NCI-H345 (cell line): ENCODE data around the gene B4GALT2.

Source experiments
- DNase-seq: peaks from one replicate; lab custom pipeline; 2025; lab: John Stamatoyannopoulos, UW

The B4GALT2 gene

DNA sequence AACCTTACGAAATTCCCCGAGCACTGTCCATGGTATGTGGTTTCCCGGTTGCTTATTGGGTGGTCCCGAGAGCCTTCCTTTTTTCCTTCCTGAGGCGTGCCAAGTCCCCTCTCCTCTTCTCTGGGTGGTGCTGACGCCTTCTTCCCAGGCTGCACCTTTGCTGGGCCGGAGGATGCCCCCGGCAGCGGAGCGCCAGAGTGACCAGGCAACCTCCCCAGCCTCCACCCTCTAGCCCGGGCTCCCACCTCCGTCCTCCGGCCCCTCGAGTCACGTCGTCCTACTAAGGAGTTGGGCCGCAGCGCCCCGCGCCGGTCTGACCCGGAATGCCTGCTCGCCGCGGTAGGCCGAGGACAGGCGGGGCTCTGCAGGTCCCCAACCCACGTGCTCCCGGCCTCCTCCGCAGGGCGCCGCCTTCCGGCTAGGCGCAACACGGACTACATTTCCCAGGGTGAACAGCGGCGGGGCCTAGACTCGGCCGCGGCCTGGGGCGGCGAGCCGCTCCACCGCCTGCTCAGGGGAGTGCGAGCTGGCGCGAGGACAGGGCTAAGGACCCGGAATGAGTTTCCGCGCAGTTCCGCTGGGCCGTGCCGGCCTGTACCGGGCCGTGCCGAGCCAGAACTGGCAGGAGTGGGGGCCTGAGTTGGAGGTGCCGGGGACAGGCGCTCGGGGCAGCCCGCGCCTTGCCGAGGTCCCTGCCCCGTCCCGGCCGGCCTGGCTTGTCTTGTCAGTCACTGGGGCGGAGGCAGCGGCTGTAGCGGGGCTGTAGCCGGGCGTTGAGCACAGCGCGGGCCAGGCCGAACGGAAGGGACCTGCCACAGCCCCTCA lies 32.6 kb upstream of the B4GALT2 start, which contains the start of gene IPO13:
TSS of gene IPO13 (plus strand) at position 715 of the 825 bp plus-strand sequence. CDS start 651 bp downstream, outside the sequence.
- peak; percentile 95 for DNase-seq

DNA sequence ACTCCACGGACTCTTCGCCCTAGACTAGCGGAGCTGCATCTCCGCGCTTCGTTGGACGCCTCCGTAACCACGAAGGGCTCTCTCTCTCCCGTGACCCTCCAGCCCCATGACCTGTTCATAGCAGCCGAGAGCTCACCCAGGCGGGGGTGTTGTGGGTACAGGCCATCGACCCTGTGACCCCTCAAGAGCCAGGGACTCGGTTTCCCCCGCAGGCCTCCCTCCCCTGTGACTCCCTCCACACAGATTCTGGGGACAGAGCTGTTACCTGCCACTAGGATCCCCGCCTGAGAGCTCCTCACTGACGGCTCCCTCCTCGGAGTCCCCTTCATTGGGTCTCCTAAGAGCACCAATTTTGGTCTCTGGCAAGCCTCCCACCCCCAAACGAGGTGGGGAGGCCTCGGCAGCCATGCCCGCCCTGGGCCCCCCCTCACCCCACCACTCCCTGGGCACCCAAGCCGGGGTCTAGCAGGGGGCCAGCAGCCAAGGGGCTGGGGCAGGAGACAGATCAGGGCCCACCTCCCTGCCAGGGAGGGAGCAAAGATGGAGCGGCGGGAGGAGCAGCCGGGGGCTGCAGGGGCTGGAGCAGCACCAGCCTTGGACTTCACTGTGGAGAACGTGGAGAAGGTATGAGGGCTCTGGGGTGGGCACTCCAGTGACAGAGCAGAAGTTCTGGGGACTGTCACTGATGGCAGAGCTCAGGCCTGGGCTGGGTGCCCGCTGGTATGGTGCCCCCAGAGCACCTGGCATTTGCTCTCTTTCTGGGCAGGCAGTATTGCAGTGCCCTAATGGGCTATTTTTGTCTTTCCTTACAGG lies 31.7 kb upstream of the B4GALT2 start:
- DNase-seq = no peak

DNA sequence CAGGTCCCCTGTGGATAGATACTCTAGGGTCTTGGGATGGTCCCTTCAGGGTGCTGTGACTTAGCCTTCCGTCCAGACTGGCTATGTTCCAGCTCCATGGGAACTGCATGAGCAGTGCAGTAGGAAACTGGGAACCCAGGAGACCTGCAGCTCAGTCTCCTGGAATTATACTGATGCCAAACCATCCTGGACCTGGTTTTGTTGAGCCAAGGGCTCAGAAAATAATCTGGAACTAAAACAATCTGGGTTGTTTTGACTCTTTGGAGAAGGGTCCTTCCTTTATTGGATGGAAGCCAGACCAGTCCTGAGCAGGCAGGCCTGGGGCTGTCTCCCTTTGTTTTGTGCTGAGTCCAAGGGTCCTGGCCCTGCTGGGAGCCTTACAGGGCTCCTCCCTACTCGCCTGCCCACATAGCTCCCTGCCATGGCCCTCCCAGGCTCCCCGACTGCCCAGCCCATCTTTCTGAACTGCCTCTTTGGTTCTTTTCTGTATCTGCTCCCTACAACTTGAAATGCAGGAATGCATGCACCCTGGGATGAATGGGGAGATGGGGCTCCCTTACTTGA lies 31.1 kb upstream of the B4GALT2 start:
- DNase-seq = no peak

DNA sequence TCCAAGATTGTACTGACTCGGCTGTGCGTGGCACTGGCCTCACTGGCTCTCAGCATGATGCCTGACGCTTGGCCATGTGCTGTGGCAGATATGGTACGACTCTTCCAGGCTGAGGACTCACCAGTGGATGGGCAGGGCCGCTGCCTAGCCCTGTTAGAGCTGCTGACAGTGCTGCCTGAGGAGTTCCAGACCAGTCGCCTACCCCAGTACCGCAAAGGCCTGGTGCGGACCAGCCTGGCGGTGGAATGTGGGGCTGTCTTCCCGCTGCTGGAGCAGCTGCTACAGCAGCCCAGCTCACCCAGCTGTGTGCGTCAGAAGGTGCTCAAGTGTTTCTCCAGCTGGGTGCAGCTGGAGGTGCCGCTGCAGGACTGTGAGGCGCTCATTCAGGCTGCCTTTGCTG lies 29.3 kb upstream of the B4GALT2 start:
- DNase-seq = no peak

DNA sequence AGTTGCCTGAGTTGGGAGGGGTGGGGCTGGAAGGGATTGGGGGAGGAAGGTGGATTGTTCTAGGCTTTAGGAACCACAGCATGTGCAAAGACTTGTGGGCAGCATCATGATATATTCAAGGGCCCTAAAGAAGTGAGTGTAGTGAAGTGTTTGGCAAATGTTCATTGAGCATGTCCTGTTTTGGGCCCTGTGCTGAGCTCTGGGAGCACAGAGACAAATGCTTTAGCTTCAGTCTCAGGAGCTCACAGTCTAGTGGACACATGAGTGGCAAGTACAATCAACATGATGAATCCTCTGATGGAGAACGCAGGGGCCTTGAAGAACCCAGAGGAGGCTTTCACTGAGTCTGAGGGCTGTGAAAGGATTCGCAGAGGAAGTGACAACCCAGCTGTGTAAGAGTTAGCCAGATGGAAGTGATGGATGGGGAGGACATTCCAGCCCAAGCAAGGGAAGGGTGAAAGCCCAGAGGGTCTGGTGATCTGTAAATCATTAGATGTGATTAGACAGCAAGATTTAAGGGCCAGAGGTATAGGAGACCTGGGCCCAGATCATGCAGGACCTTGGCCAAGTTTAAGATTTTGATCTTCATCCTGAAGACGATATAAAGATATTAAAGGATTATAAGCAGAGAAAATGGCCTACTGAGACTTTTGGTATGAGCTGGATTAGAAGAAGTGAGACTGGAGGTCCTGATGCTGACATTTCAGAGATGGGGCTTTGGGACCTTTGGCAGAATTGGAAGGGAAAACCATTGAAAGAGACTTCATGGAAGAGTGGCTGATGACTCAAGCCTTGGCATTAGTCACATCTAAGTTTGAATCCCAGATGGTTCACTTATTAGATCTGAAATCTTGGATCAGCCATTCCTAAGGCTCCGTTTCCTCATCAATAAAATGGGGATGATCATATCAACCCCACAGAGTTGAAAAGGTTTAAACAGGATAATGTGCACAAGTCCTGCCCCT lies 27.7 kb upstream of the B4GALT2 start:
- DNase-seq = no peak

DNA sequence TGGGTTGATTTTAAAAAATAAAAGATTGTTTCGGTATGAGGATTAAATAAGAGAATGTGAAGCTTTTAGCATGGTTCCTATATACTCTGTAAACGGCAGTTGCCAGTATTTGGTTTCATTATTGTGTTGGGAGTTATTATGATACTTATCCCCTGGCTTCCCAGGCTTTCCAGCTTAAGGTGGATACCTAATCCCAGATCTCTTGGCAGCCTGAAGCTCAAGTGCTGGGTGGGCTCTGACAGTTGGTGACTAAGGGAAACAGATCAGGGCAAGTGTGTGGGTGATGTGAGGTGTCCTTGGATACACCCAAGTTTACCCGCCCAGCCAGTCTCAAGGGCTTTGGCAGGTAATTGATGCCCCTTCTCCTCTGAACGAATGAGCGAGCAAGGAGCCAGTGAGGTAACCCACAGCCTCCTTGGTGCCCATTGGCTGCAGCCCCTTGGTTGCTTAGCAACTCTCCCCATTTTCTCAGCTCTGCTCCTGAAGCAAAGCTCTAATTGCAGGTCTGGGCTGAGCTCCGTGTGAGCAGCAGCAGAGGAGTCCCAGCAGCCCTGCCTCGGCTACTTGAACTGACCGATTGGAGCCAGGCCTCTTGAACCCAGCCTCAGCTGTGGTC lies 26.2 kb upstream of the B4GALT2 start:
- DNase-seq = no peak

DNA sequence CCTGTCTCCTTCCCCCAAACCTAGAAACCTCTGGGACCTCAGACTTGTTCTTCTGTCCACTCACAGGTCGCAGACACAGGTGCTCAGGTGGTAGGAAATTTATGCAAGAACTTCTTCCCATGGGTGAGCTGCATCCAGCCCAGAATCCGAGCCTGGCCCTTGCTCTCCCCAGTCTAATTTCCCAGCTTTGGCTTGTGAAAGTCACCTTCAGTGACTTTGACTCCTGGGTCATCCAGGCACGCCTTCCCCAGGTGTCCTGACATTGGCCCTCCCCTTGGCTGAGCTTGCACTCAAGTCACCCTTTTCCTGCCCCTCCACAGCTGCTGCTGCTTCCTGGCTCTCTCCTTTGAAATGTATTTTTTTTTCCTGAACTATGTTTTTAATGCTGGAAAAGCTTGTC lies 25.6 kb upstream of the B4GALT2 start:
- DNase-seq = no peak

DNA sequence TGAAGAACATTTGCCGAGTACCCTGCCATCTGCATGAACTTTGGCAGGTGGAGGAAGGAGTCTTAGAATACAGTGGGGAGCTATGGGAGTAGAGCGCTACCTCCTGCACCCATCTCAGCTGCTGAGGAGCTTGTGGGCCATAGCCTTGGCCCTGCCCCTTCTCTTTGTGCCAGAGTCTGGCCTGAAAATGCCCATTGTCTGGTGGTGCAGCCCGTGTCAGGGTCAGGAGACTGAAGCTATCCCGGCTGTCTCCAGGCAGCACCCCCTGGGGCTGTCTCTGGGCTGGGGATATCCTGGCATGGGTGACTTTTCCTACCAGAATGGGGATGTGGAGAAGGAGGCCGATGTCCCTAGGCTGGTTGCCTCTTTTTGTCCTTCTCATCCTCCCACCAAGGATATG lies 25.0 kb upstream of the B4GALT2 start:
- DNase-seq = no peak

DNA sequence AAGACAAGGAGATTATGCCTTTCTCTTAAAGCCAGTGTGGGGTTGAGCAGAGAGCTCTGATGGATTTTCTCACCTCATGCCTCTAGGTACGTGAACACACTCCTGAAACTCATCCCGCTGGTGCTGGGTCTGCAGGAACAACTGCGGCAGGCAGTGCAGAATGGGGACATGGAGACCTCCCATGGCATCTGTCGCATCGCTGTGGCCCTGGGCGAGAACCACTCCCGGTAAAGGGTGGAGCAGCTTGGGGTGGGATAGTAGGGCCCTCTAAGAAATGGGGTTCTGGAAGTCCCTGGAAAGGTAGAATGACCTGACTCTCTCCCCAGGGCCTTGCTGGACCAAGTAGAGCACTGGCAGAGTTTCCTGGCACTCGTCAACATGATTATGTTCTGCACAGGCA lies 22.8 kb upstream of the B4GALT2 start:
- DNase-seq = no peak

DNA sequence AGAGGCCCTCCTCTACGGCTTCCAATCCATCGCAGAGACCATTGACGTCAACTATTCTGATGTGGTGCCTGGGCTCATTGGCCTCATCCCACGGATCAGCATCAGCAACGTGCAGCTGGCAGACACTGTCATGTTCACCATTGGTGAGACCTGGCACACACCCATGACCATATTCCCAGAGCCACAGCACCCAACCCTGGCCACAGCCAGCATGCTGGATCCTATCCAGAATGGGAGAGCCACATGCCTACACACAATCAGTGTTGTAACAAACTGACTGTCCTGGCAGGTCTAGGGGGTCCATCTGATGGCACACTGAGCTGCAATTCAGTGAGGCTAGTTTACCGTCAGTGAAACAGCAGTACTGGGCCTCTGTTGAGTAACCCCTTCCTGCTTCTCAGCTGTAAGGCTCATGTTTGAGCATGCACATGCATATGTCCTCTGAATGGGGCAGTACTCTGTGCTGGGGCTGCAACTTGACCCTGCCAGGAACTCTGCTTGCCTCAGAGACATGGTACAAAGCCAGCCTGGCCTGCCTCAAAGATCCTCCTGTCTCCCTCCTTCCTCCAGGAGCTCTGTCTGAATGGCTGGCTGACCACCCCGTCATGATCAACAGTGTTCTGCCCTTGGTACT lies 21.5 kb upstream of the B4GALT2 start:
- DNase-seq = no peak

DNA sequence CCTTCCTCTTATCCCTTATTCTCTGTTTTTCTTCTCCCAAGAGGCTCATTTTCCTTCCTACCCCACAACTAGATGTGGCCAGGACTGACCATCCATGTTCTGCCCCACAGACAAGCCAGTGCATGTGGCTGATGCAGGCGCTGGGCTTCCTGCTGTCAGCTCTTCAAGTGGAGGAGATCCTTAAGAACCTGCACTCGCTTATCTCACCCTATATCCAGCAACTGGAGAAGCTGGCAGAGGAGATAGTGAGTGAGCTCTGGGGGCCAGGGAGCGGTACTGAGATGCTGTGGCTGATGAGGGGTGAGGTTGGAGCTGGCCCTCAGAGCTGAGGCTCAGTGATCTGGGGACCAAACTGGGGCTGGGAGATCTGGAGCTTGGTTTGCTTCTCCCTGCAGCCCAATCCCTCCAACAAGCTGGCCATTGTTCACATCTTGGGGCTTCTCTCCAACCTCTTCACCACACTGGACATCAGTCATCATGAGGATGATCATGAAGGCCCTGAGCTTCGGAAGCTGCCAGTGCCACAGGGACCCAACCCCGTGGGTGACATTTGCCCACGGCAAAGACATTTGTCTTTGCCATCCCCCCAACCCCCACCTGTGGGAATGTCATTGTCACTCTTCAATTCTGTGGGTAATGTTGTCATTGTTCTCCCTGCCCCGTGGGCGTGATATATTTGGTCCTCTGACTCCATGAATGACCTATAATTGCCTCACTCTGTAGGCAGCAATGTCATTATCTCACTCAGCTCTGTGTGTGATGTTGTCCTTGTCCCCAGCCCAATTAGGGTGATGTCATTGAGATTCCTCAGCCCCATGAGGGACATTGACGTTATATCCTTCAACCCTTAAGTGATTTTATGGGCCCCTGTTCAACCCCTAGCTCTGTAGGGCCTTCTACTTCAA lies 20.4 kb upstream of the B4GALT2 start:
- no peak for DNase-seq

DNA sequence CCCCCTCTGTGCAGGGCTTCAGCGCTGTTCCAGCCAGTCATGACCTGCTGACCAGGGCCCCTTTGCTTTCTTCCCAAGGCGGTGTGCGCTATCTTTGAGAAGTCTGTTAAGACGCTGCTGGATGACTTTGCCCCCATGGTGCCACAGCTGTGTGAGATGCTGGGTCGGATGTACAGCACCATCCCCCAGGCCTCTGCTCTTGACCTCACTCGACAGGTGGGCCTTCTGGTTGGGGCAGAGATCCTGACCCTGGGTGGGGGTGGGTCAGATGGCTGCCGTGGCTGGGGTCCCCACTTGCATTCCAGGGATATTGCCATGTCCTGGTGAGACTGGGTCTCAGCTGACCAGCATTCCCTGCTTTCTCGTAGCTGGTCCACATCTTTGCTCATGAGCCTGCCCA lies 18.2 kb upstream of the B4GALT2 start:
- DNase-seq = no peak

DNA sequence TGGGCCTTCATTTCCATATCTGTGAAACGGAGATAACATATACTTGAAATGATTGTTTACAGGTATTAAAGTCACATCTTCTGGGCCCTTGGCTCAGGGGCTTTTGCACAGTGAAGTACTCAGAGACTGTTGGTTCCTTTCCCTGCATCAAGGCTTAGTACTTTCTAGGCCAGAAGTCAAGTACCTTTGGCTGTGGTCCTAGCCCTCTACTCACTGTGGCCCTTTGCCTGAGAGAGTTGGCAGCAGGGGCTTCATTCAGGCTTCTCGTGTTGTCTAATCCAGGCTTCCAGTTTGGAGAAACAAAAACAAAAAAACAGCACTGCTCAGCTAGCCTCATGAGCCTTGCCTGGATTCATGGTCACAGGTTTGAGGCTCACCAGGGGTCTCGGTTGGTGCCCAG lies 17.3 kb upstream of the B4GALT2 start:
- no peak for DNase-seq

DNA sequence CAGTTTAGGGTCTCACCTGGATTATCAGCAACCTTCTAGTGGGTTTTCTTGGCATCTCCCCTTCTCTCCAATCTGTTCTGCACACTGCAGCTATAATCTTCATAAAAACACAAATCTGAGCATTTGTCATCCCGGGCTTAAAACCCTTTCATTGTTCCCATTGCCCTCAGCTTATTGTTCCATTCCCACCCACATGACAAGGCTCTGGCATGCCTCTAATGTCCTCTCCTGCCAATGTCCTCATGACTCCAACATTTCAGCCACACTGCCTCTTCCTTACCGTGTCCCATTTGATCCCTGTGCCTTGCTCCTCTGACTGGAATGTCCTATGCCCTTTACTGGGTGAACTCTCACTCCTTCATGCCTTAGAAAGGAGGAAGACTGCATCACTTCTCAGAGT lies 16.7 kb upstream of the B4GALT2 start:
- DNase-seq = no peak

DNA sequence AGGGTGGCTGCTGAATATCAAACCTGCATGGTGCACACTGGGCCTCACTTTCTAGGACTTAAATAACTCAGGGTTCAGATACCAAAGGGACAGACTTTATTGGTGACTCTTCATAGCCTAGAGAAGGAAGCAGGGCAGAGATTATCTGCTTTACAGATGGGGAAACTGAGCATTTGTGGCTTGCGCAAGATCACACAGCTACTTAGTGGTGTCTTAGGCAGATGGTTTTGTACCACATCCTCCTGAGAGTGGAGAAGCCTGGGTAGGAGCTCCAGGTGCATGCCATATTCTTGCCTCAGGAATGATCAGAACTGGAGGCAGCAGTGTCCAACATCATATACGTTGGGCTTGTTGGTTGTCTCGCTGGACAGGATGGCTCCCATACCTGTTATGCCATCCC lies 16.0 kb upstream of the B4GALT2 start:
- no peak for DNase-seq

DNA sequence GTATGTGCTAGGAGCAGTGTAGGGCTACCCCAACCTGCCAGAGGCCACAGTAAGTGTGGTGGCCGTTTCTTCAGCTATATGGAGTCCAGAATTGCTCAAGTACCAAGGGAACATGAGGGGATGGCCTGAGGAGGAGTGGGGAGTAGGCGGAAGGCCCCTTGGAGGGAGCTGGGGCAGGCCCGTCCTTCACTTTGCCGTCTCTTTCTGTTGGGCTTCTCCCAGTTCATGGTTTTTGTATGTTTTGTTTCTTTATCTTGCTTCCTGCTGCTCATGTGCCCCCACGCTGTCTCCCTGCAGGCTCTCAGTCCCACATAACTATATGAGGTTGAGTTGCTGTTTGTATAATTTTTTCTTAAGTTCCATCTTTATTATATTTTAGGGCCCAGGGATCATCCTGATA lies 15.1 kb upstream of the B4GALT2 start:
- DNase-seq = no peak

DNA sequence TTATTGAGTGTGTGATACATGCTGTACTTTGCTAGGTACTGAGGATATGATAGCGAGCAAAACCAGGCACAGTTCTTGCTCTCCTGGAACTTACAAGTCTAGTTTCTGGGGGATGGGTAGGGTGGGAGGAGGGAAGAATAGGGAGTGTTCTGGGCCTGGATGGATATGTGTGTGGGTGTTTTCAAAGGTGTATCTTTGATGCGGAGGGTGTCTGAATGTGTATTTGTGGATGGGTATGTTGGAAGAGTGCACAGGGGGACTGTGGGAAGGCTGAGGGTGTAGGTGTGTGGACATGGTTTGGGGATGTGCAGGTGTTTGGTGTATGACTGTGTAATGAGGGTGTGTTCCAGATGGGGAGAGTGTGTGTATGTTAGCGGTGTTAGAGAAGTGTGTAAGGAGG lies 13.7 kb upstream of the B4GALT2 start:
- no peak for DNase-seq

DNA sequence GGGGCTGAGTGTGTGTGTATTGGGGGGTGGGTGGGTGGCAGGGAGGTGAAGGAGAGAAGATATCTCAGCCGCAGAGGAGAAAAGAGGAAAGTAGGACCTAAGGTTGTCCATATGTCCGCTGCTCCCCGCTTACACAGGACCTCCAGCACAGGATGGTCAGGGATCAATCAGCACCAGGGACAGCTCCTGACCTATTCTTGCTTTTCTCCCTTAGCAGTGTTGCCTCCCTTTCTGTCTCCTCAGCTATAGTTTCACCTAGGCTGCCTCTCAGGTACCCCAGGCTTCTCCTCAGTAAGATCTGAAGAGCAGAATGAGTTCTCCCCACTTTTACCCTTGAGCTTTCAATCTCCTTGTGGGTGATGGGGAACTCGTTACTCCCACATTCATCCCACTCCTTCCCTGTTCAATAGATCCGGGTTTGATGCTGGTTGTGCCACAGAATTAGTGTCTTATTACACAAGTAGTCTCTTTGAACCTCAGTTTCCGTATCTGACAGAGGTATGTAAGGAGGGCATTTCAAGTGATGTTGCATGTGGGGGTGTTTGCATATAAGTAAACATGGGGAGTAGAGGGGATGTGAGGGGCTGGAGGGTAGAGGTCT lies 10.6 kb upstream of the B4GALT2 start:
- DNase-seq = no peak

DNA sequence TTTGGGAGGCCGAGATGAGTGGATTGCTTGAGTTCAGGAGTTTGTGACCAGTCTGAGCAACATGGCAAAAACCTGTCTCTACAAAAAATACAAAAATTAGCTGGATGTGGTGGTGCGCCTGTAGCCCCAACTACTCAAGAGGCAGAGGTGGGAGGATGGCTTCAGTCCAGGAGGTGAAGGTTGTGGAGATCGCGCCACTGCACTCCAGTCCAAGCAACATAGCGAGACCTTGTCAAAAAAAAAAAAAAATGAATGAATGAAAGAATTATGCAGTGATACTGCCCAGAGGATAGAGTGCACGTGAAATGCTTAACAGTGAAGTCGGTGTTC lies 9.6 kb upstream of the B4GALT2 start:
- no peak for DNase-seq
